Stimulated activated CD8-positive, alpha-beta memory T cell treated with anti-CD3 and anti-CD28 coated beads, Interleukin-2, amount 100 ng/mL, for 48 hours (primary cell): Measurements from ENCODE around the gene RUNX1.
"Not testable (repeated sequence)": the region's sequence is repeated elsewhere in the genome, so short reads cannot be mapped to it uniquely, and the experiment has no call there.

Experiments used
- DNase-seq, 2 donors: peaks; one replicate each; pipeline ENCODE4 v3.0.0-alpha.2; 2020; ENCODE audit warnings: low read depth in 2 of 2

RUNX1 gene

GRCh38 chr21:34969423-34970166 lies 79.5 kb downstream of the RUNX1 start:
- no peak for DNase-seq

- no peak for DNase-seq
Observed at GRCh38 chr21:34968414-34969333, 80.4 kb downstream of the RUNX1 start.

GRCh38 chr21:34967509-34968289 lies 81.4 kb downstream of the RUNX1 start:
- no peak for DNase-seq

DNA sequence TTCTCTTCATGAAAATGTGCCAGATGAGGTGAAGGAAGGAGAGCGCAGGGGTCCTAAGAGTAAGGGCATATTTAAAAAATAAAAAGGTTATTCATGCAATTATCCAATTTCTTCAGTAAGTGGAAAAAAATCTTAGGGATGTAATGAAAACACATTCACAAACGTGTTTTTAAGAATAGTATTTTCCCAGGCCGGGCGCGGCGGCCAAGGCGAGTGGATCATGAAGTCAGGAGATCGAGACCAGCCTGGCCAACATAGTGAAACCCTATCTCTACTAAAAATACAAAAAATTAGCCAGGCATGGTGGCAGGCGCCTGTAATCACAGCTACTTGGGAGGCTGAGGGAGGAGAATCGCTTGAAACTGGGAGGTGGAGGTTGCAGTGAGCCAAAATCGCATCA lies 82.2 kb downstream of the RUNX1 start:
- DNase-seq, result not testable (repeated sequence)

- no peak for DNase-seq
Observed at GRCh38 chr21:34965200-34966174, 83.6 kb downstream of the RUNX1 start.

DNA sequence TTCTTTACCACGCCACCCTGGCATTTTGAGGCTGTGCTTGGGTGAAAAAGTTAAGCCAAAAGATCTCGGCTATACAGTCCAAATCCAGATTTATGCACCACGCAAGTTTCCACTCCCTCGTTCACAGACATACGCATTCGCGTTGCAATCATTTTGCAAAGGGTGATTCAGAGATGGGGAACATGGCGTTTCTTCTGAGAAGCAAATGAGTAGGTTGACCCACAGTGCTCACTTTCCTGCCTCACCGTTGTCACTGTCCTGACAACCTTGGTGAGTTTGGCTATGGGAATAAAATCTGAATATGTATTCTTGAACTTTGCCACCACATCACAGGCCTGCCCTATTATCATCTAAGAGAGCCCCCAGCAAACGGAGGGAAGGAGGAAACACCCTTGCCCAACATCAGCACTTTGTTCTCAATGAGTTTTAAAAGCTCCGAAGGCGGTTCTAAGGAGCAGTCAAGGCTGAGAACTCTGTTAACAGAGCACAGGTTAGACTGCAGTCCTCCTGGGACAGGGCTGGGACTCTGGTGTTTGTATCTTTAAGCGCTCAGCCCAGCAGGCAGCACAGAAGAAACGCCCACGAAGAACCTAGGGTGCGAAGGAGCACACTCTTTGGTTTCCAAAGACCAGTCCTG lies 86.4 kb downstream of the RUNX1 start:
- no peak for DNase-seq

DNA sequence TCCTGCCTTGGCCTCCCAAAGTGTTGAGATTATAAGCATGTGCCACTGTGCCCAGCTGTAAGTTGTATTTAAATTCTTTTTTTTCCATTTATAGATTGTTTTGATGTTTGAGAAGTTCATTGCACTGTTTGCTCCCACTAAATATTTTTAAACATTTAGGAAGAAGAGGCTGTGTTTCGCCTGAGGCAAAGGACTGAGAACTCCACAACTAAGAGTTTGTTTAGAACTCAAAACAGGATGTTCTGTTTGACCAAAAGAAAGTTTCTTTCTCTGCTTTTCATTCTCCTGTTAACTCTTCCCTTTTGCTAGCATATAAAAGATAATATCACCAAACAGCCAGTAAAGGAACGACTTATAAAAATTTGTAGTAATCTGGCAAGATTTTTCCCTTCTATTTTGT lies 87.0 kb downstream of the RUNX1 start:
- no peak for DNase-seq

GRCh38 chr21:34960687-34961086 lies 88.4 kb downstream of the RUNX1 start:
- DNase-seq, result no peak

DNA sequence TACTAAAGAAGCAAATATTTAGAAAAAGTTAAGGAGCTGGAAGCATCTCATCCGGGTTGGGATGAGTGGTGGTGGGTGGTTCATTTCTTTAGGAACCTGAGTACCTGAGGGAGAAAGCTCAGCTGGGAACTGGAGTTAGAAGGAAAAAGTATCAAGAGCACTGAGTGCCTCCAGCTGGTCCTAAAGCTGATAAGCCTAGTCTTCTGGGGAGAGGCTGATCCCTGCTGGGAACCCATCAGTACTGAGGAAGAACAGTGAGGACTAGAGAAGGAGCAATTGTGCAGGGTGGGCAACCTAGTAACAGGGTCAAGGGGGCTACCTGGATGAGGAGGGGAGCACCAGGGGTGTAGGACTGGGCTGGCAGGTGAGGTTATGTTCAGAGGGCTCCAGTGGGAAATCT lies 89.5 kb downstream of the RUNX1 start:
- DNase-seq, result no peak

DNA sequence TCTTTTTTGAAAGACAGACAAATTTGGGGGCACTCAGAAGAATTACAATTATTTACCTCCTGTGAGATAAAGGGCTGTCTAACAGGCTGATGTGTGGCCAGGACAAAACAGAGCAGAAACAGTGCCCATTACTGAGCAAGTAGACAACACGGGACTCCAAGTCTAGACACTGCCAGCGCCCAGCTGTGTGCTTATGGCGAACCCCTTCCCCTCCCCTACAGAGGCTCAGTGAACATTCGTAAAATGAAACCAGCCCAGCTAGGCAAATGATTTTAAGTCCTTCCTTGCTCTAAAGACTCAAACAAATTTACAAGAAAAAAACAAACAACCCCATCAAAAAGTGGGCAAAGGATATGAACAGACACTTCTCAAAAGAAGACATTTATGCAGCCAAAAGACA lies 91.1 kb downstream of the RUNX1 start:
- no peak for DNase-seq

DNA sequence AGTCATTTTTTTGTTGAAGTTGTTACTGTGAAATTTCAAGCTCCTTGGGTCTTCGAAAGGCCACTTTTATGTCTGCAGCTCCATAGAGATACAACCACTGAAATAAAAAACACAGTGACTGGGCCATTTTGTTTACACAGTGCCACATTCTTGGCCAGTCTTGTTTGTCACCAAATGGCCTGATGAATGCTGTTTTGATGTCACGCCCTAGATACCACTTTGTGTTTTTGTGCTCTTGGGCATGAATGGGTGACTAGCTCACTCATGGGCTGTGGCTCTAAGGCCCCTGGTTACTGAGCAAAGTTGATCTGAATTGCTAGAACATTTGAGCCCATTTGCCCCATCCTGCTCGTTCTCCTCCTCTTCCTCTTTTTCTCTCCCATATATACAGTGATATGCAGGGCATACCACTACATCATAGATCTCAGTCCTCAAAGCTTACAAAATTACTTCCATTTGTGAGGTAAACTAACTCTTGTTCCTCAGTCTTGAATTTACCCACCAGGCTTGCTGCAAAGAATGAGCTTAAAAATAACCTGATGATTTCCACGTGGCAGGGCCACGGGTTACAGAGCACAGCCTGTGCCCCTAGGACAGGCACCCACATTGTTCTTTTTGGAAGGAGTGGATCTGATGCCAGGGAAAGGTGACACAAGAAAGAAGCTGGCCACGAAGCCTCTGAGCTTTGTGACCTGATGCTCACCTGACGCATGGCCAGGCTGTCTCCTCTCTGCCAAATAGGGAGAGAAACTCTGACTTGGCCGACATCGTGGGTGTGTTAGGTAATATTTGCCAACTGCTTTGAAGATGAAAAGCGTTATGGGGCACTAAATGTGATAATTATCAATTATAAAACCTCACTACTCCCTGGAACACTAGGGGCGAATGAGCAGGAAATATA lies 92.4 kb downstream of the RUNX1 start:
- no peak for DNase-seq

DNA sequence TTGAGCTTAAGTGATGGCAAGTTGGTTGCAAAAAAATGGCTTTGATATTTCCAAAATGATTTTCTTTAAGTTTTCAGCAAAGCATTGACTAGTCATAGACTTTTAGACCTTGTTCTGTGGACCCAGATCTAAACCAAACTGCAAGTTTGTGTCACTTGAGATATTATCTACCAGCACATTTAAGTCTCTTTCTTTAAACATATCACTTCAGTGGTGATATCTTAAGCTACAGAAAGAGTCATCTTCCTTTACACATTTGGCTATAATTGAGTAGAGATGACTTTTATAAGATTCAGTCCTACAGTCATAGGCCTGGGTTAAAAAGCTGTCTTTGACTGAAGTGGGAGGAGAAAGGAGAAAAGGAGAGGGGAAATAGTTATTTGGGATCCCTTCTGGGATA lies 95.2 kb downstream of the RUNX1 start:
- DNase-seq, result no peak

GRCh38 chr21:34952701-34953100 lies 96.4 kb downstream of the RUNX1 start:
- DNase-seq, result no peak

DNA sequence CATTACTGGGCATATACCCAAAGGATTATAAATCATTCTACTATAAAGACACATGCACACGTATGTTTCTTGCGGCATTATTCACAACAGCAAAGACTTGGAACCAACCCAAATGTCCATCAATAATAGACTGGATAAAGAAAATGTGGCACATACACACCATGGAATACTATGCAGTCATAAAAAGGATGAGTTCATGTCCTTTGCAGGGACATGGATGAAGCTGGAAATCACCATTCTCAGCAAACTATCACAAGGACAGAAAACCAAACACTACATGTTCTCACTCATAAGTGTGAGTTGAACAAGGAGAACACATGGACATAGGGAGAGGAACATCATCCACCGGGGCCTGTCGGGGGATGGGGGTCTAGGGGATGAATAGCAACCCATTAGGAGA lies 97.2 kb downstream of the RUNX1 start:
- not testable (repeated sequence) for DNase-seq

DNA sequence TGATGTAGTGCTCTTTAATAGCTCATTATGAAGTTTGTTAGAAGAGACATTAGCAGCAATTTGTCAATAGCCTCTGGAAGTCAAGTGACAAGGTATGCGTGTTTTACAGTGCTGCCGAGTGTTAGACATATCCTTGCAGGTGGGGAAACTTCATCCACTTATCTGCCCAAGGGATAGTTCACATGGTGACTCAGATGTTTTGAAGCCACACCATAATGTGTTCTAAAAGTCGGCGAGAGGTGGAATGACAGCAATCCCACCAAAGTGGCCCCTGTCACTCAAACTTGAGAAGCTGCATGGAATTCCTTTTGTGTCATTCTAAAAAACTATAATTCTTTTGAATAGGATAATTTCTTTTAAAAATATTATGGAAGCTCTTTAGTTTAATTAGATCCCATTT lies 98.1 kb downstream of the RUNX1 start:
- no peak for DNase-seq

DNA sequence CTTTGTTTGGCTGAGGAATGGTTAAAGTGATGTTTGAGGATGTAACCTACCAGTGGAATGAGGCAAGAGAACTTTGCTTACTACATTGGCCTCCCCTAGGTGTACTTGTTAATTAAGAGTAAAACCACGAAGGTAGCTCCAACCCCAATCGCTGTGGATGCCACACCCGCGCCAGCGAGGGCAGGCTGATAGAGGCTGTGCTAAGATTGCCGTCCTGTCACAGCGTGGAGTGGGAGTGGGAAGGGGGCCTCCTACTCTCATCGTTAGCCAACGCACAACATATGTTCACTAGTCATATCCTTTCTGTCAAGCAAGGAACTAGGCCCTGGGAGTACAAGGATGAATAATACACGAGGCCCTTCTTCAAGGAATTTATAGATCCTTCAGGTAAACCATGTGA lies 99.6 kb downstream of the RUNX1 start:
- DNase-seq, result no peak

GRCh38 chr21:34949030-34949429 lies 100.1 kb downstream of the RUNX1 start:
- DNase-seq, result no peak

GRCh38 chr21:34948157-34948556 lies 100.9 kb downstream of the RUNX1 start:
- DNase-seq, result no peak

DNA sequence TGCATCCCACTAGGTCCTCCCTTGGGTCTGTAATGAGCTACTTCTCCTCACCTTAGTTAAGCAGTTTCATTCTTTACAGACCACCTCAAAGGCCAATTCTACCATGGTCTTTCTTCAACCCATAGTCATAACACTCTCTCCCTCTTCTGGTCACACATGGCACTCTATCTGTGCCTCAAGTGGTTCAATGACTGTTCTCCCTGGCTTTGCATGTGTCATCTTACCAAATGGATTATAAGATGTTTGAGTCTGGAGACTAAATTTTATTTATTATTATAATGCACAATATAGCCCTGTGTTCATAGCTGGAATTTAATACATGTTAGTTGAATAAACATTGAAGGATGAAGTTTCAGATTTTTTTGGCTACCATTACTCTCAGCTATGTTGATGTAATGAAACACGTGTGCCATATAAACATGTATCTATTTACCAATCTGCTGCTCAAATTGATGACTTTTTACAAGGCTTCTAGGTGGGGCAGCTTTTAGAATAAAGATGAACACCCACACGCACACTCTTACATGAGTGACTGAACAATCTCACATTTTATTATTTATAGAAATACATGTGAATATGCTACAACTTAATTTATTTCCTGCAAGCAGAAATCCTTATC lies 102.1 kb downstream of the RUNX1 start:
- no peak for DNase-seq
